GM23338 (cell line): ENCODE measurements around the gene SLC9B1. TPM values are rescaled to one million over a fixed set of nuclear protein-coding genes. Genes with fewer than 3 reads are reported as not detected.

Experiments
- ATAC-seq: fragments of 200-7000 bp; cut with Tn5 transposase; 3 replicates; pipeline ENCODE4 v1.9.1; 2020
- DNase-seq: peaks from one replicate; pipeline ENCODE4 v3.0.0-alpha.2; 2015; ENCODE audit warnings: low spot score
- H2AFZ ChIP-seq: fragments of 200-600 bp; sonication (generic); 2 replicates; pipeline ENCODE4 v1.8.0; 2016; ENCODE audit warnings: antibody characterized with exemption, mild to moderate bottlenecking, moderate library complexity
- H3F3A ChIP-seq: fragments of 200-600 bp; sonication (generic); replicated peaks from 2 replicates; pipeline ENCODE4 v1.8.0; 2017; ENCODE audit warnings: antibody characterized with exemption, mixed run types, low read depth
- H3K27ac ChIP-seq: fragments of 200-600 bp; sonication (generic); 2 replicates; pipeline ENCODE4 v1.6.1; 2016; ENCODE audit warnings: low read depth
- H3K27me3 ChIP-seq: fragments of 200-600 bp; sonication (generic); 2 replicates; pipeline ENCODE4 v1.8.0; 2016; ENCODE audit warnings: mild to moderate bottlenecking, mixed run types, moderate library complexity; ENCODE audit not compliant: insufficient read depth
- H3K36me3 ChIP-seq: fragments of 200-600 bp; sonication (generic); 2 replicates; pipeline ENCODE4 v1.8.0; 2016; ENCODE audit warnings: mild to moderate bottlenecking; ENCODE audit not compliant: insufficient read depth
- H3K4me1 ChIP-seq: fragments of 200-600 bp; sonication (generic); 2 replicates; pipeline ENCODE4 v1.8.0; 2016; ENCODE audit warnings: mild to moderate bottlenecking, moderate library complexity; ENCODE audit not compliant: insufficient read depth
- H3K4me2 ChIP-seq: fragments of 200-600 bp; sonication (generic); 2 replicates; pipeline ENCODE4 v1.7.1; 2017; ENCODE audit warnings: mixed run types
- H3K4me3 ChIP-seq: fragments of 200-600 bp; sonication (generic); 2 replicates; pipeline ENCODE4 v1.6.1; 2016; ENCODE audit warnings: mixed run types
- H3K79me2 ChIP-seq: fragments of 200-600 bp; sonication (generic); replicated peaks from 2 replicates; pipeline ENCODE4 v1.8.0; 2017; ENCODE audit warnings: mild to moderate bottlenecking; ENCODE audit not compliant: insufficient read depth
- H3K9me2 ChIP-seq: fragments of 200-600 bp; sonication (generic); 2 replicates; pipeline ENCODE4 v1.8.0; 2017; ENCODE audit not compliant: insufficient read depth
- H4K20me1 ChIP-seq: fragments of 200-600 bp; sonication (generic); replicated peaks from 2 replicates; pipeline ENCODE4 v1.8.0; 2017; ENCODE audit warnings: mild to moderate bottlenecking; ENCODE audit not compliant: insufficient read depth
- H3K27ac Mint-ChIP-seq: 2 replicates; pipeline ENCODE4 v1.8.0; 2020; ENCODE audit warnings: inconsistent platforms, mild to moderate bottlenecking, moderate library complexity, mixed read lengths
- H3K27me3 Mint-ChIP-seq: 3 replicates; pipeline ENCODE4 v1.8.0; 2022; ENCODE audit warnings: low read depth, mild to moderate bottlenecking, moderate library complexity, mixed read lengths, inconsistent platforms; ENCODE audit not compliant: insufficient read depth, poor library complexity
- H3K36me3 Mint-ChIP-seq: 3 replicates; pipeline ENCODE4 v1.8.0; 2021; ENCODE audit warnings: low read depth, mild to moderate bottlenecking, inconsistent platforms, moderate library complexity, mixed read lengths
- H3K4me1 Mint-ChIP-seq: 3 replicates; pipeline ENCODE4 v1.8.0; 2020; ENCODE audit warnings: mild to moderate bottlenecking, inconsistent platforms, mixed read lengths
- H3K4me3 Mint-ChIP-seq: 3 replicates; pipeline ENCODE4 v1.8.0; 2021; ENCODE audit warnings: moderate library complexity, mild to moderate bottlenecking, inconsistent platforms, mixed read lengths
- H3K9me3 Mint-ChIP-seq: 3 replicates; pipeline ENCODE4 v1.8.0; 2020; ENCODE audit warnings: moderate library complexity, mild to moderate bottlenecking, inconsistent platforms, mixed read lengths
- CREB1 ChIP-seq: fragments of 250-450 bp; sonication (Bioruptor Pico); IDR thresholded peaks from 2 replicates; pipeline ENCODE4 v1.5.0; 2020; ENCODE audit warnings: low read depth, mild to moderate bottlenecking, moderate library complexity
- JUNB ChIP-seq: IDR thresholded peaks from one replicate; pipeline ENCODE4 v1.6.1; 2016; ENCODE audit warnings: antibody characterized with exemption; ENCODE audit not compliant: unreplicated experiment
- POLR2AphosphoS5 ChIP-seq: IDR thresholded peaks from 2 replicates; pipeline ENCODE4 v1.6.1; 2016; ENCODE audit warnings: antibody characterized with exemption, low read depth
- STAT1 ChIP-seq: IDR thresholded peaks from one replicate; pipeline ENCODE4 v1.6.1; 2016; ENCODE audit warnings: antibody characterized with exemption; ENCODE audit not compliant: unreplicated experiment
- ZNF114 ChIP-seq: fragments of 250-450 bp; sonication (Bioruptor Pico); IDR thresholded peaks from 2 replicates; pipeline ENCODE4 v1.5.0; 2020; ENCODE audit warnings: mild to moderate bottlenecking, moderate library complexity
- polyA plus RNA-seq: library from polyadenylated mRNA; unstranded; fragments of >200 nt; fragmentation: Nextera tagmentation; extraction: Ambion mirVana; gene quantifications from 2 replicates; pipeline ENCODE4 v1.2.1, GENCODE V29; 2016
- total RNA-seq: library from RNA; depleted of rRNA; stranded (reverse); fragments of >200 nt; shearing (Covaris generic); gene quantifications from 2 replicates; pipeline ENCODE4 v1.2.3, GENCODE V29; 2014
- TF ChIP-seq, protein P1 (sequence below): fragments of 250-450 bp; sonication (Bioruptor Pico); IDR thresholded peaks from 2 replicates; pipeline ENCODE4 v1.5.0; 2020; ENCODE audit warnings: mild to moderate bottlenecking, moderate library complexity
- TF ChIP-seq, protein P2 (sequence below): IDR thresholded peaks from 2 replicates; pipeline ENCODE4 v1.6.1; 2016; ENCODE audit warnings: antibody characterized with exemption

SLC9B1 gene
- total and polyA plus RNA-seq, 2 experiments from 2014 or later = 0.66 to 0.80 TPM

- Histone ChIP-seq H2AFZ (peak within 1 kb of the TSS; percentile 70; the same call in 1 of the 2 replicates), H3K79me2 (peaks cover 86% of the 10 kb centered on the region), H4K20me1 (no peaks in the 10 kb centered on the region), H3K27me3 (no peaks in the 10 kb centered on the region), H3F3A (no peaks in the 10 kb centered on the region; the same call in 1 of the 2 replicates), H3K4me1 (peaks cover 24% of the 10 kb centered on the region), H3K4me3 (peak within 1 kb of the TSS; percentile 60), H3K4me2 (peak within 1 kb of the TSS; percentile 78), H3K36me3 (no peaks in the 10 kb centered on the region; the same call in 1 of the 2 replicates), H3K27ac (peak within 1 kb of the TSS; percentile 94), H3K9me2 (no peaks in the 10 kb centered on the region)
- H3K4me1 Mint-ChIP-seq = peaks cover 35% of the 10 kb centered on the region
- peaks cover 7% of the 10 kb centered on the region for H3K27me3 Mint-ChIP-seq
- peak; percentile 95 for DNase-seq
- H3K9me3 Mint-ChIP-seq = no peaks in the 10 kb centered on the region
- ATAC-seq = peak; percentile 92
- H3K36me3 Mint-ChIP-seq = peaks cover 14% of the 10 kb centered on the region
- H3K27ac Mint-ChIP-seq = peak within 1 kb of the TSS; percentile 99
- TF ChIP-seq POLR2AphosphoS5 (peak; percentile 88), STAT1 (no peak), ZNF114 (CRISPR knock-in tag) (0 out of 2 replicates have a peak, but pooled peaks have one; percentile 25), CREB1 (CRISPR knock-in tag) (peak; percentile 87), JUNB (no peak)
- TF ChIP-seq, protein P1, sequence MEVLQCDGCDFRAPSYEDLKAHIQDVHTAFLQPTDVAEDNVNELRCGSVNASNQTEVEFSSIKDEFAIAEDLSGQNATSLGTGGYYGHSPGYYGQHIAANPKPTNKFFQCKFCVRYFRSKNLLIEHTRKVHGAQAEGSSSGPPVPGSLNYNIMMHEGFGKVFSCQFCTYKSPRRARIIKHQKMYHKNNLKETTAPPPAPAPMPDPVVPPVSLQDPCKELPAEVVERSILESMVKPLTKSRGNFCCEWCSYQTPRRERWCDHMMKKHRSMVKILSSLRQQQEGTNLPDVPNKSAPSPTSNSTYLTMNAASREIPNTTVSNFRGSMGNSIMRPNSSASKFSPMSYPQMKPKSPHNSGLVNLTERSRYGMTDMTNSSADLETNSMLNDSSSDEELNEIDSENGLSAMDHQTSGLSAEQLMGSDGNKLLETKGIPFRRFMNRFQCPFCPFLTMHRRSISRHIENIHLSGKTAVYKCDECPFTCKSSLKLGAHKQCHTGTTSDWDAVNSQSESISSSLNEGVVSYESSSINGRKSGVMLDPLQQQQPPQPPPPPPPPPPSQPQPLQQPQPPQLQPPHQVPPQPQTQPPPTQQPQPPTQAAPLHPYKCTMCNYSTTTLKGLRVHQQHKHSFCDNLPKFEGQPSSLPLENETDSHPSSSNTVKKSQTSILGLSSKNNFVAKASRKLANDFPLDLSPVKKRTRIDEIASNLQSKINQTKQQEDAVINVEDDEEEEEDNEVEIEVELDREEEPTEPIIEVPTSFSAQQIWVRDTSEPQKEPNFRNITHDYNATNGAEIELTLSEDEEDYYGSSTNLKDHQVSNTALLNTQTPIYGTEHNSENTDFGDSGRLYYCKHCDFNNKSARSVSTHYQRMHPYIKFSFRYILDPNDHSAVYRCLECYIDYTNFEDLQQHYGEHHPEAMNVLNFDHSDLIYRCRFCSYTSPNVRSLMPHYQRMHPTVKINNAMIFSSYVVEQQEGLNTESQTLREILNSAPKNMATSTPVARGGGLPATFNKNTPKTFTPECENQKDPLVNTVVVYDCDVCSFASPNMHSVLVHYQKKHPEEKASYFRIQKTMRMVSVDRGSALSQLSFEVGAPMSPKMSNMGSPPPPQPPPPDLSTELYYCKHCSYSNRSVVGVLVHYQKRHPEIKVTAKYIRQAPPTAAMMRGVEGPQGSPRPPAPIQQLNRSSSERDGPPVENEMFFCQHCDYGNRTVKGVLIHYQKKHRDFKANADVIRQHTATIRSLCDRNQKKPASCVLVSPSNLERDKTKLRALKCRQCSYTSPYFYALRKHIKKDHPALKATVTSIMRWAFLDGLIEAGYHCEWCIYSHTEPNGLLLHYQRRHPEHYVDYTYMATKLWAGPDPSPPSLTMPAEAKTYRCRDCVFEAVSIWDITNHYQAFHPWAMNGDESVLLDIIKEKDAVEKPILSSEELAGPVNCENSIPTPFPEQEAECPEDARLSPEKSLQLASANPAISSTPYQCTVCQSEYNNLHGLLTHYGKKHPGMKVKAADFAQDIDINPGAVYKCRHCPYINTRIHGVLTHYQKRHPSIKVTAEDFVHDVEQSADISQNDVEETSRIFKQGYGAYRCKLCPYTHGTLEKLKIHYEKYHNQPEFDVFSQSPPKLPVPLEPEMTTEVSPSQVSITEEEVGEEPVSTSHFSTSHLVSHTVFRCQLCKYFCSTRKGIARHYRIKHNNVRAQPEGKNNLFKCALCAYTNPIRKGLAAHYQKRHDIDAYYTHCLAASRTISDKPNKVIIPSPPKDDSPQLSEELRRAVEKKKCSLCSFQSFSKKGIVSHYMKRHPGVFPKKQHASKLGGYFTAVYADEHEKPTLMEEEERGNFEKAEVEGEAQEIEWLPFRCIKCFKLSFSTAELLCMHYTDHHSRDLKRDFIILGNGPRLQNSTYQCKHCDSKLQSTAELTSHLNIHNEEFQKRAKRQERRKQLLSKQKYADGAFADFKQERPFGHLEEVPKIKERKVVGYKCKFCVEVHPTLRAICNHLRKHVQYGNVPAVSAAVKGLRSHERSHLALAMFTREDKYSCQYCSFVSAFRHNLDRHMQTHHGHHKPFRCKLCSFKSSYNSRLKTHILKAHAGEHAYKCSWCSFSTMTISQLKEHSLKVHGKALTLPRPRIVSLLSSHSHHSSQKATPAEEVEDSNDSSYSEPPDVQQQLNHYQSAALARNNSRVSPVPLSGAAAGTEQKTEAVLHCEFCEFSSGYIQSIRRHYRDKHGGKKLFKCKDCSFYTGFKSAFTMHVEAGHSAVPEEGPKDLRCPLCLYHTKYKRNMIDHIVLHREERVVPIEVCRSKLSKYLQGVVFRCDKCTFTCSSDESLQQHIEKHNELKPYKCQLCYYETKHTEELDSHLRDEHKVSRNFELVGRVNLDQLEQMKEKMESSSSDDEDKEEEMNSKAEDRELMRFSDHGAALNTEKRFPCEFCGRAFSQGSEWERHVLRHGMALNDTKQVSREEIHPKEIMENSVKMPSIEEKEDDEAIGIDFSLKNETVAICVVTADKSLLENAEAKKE (CRISPR knock-in tag) = 0 out of 2 replicates have a peak, but pooled peaks have one; percentile 21
- TF ChIP-seq, protein P2, sequence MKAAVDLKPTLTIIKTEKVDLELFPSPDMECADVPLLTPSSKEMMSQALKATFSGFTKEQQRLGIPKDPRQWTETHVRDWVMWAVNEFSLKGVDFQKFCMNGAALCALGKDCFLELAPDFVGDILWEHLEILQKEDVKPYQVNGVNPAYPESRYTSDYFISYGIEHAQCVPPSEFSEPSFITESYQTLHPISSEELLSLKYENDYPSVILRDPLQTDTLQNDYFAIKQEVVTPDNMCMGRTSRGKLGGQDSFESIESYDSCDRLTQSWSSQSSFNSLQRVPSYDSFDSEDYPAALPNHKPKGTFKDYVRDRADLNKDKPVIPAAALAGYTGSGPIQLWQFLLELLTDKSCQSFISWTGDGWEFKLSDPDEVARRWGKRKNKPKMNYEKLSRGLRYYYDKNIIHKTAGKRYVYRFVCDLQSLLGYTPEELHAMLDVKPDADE = peak; percentile 54; the same call in 1 of the 2 replicates
- peak within 1 kb of the TSS; percentile 97 for H3K4me3 Mint-ChIP-seq
Measured at GRCh38 chr4:102868781-102869568, 150.5 kb downstream of the SLC9B1 start, which contains the start of gene CISD2. Gene CISD2, plus strand, starts transcription at chr4:102868992. Its CDS starts 93 bp downstream, at chr4:102869085.
